NB4 (cell line): Measurements from ENCODE around the gene LHX4.

Experiments used
- MYC ChIP-seq: IDR thresholded peaks from 2 replicates; pipeline ENCODE4 v1.6.1; 2011; ENCODE audit warnings: low read depth, low read length
- TF ChIP-seq, protein P1 (sequence below): IDR thresholded peaks from 2 replicates; pipeline ENCODE4 v1.6.1; 2011; ENCODE audit warnings: low read depth, low read length
- TF ChIP-seq, protein P2 (sequence below): IDR thresholded peaks from one replicate; pipeline ENCODE4 v1.5.1; 2012; ENCODE audit warnings: low read depth, low read length

DNA sequence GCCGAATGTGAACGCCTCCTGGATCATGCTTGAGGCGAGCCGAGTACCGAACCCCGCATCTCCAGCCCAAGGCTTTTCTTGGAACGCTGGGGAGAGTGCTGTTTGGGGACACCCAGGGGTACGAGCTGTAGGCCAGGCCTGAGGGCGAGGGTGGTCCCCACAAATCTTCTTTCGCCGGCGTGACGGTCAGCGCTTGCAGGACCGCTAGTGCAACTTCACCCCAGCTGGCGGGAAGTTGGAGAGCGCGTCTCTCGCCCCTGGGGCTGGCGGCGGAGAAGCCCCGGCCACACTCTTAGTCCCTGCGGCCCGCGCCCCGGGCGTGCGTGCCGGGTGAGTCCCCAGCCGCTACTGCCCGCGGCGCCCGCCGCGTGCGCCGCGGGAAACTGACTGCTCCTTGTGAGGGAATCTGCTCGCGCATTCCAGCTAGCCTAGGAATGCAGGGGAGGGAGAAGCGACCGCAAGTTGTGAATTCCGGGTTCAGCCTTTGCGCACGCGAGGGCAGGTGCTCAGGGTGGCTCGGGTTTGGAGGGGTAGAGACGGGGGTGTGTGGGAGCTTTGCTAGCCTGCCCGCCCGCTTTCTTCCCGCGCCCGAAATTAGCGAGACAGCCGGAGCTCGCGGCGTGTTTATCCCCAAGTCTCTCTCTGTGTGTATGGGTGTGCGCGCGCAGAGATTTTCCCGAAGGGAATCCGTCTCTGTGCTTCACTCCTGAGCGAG is 884 bp downstream of the LHX4 start:
- TF ChIP-seq MYC, result no peak
- TF ChIP-seq, protein P1, sequence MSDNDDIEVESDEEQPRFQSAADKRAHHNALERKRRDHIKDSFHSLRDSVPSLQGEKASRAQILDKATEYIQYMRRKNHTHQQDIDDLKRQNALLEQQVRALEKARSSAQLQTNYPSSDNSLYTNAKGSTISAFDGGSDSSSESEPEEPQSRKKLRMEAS, result no peak
- TF ChIP-seq, protein P2, sequence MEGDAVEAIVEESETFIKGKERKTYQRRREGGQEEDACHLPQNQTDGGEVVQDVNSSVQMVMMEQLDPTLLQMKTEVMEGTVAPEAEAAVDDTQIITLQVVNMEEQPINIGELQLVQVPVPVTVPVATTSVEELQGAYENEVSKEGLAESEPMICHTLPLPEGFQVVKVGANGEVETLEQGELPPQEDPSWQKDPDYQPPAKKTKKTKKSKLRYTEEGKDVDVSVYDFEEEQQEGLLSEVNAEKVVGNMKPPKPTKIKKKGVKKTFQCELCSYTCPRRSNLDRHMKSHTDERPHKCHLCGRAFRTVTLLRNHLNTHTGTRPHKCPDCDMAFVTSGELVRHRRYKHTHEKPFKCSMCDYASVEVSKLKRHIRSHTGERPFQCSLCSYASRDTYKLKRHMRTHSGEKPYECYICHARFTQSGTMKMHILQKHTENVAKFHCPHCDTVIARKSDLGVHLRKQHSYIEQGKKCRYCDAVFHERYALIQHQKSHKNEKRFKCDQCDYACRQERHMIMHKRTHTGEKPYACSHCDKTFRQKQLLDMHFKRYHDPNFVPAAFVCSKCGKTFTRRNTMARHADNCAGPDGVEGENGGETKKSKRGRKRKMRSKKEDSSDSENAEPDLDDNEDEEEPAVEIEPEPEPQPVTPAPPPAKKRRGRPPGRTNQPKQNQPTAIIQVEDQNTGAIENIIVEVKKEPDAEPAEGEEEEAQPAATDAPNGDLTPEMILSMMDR, result no peak
